H1 (cell line): ENCODE results near the gene MAP9. TPM values are rescaled to one million over a fixed set of nuclear protein-coding genes. Genes with fewer than 3 reads are reported as not detected.

Experiments
- CTCF ChIA-PET: fragments of 300-600 bp; sonication (Branson Sonifier 250); formaldehyde crosslinking; loops from one replicate; lab custom pipeline; 2021; ENCODE audit not compliant: partially characterized antibody; lab: Charles Lee
- POLR2A ChIA-PET: fragments of 300-600 bp; sonication (Branson Sonifier 250); formaldehyde crosslinking; loops from one replicate; lab custom pipeline; 2021; ENCODE audit warnings: inconsistent platforms; ENCODE audit not compliant: partially characterized antibody; lab: Charles Lee
- DNase-seq, 2 experiments: peaks; one replicate each; pipeline versions ENCODE4 v3.0.0 to v3.0.0-alpha.2; 2010 to 2022; ENCODE audit warnings: low spot score in 2 of 2, low read depth in 1 of 2, mixed read lengths in 1 of 2
- FAIRE-seq: peaks from 2 replicates; lab custom pipeline; 2011; peaks lifted over from hg19 to GRCh38; lab: Jason Lieb, UNC
- H2AFZ ChIP-seq: 2 replicates; pipeline ENCODE4 v1.8.1; 2012; ENCODE audit warnings: low read length, inconsistent platforms
- H2AK5ac ChIP-seq: 2 replicates; pipeline ENCODE4 v1.6.1; 2013; ENCODE audit warnings: low read depth, low read length
- H2BK120ac ChIP-seq: replicated peaks from 2 replicates; pipeline ENCODE3; 2013; ENCODE audit warnings: low read depth, low read length, inconsistent platforms
- H2BK12ac ChIP-seq: 2 replicates; pipeline ENCODE4 v1.6.1; 2013; ENCODE audit warnings: low read depth, low read length
- H2BK15ac ChIP-seq: 2 replicates; pipeline ENCODE4 v1.6.1; 2013; ENCODE audit warnings: low read length
- H2BK20ac ChIP-seq: 2 replicates; pipeline ENCODE4 v1.6.1; 2013; ENCODE audit warnings: low read length
- H2BK5ac ChIP-seq: 2 replicates; pipeline ENCODE4 v1.6.1; 2013; ENCODE audit warnings: low read depth, low read length
- H3K14ac ChIP-seq: 2 replicates; pipeline ENCODE4 v1.6.1; 2013; ENCODE audit warnings: inconsistent platforms; ENCODE audit not compliant: insufficient read length
- H3K18ac ChIP-seq: 2 replicates; pipeline ENCODE4 v1.6.1; 2013; ENCODE audit warnings: low read length; ENCODE audit errors: extremely low read depth
- H3K23ac ChIP-seq: 2 replicates; pipeline ENCODE4 v1.6.1; 2013; ENCODE audit warnings: inconsistent platforms; ENCODE audit not compliant: insufficient read length
- H3K23me2 ChIP-seq: 2 replicates; pipeline ENCODE4 v1.6.1; 2013; ENCODE audit warnings: low read depth, low read length
- H3K27ac ChIP-seq: 2 replicates; pipeline ENCODE4 v1.6.1; 2011; ENCODE audit warnings: low read depth, low read length, inconsistent platforms
- H3K27me3 ChIP-seq, 4 experiments: replicated peaks in 1 of 4; 1 replicate in 1 of 4; 2 replicates in 3 of 4; pipeline versions ENCODE4 v1.6.1 to v1.8.1; 2011 to 2013; ENCODE audit warnings: low read length in 3 of 4, mild to moderate bottlenecking in 3 of 4, inconsistent platforms in 2 of 4, mixed read lengths in 2 of 4, moderate library complexity in 1 of 4; ENCODE audit not compliant: control insufficient read depth in 3 of 4, insufficient read depth in 3 of 4; ENCODE audit errors: extremely low read depth in 1 of 4
- H3K36me3 ChIP-seq, 4 experiments: 2 replicates each; pipeline versions ENCODE4 v1.6.1 to v1.8.1; 2011 to 2013; ENCODE audit warnings: mild to moderate bottlenecking in 4 of 4, low read length in 3 of 4, moderate library complexity in 2 of 4, control low read depth in 1 of 4, inconsistent platforms in 1 of 4; ENCODE audit not compliant: insufficient read depth in 4 of 4, control insufficient read depth in 2 of 4
- H3K4ac ChIP-seq: replicated peaks from 2 replicates; pipeline ENCODE3; 2013; ENCODE audit warnings: low read length, low read depth, mixed read lengths, inconsistent platforms; ENCODE audit not compliant: insufficient read length
- H3K4me1 ChIP-seq, 4 experiments: replicated peaks in 1 of 4; 1 replicate in 1 of 4; 2 replicates in 3 of 4; pipeline versions ENCODE4 v1.6.1 to v1.8.1; 2011 to 2013; ENCODE audit warnings: low read length in 3 of 4, inconsistent platforms in 2 of 4, mixed read lengths in 1 of 4; ENCODE audit not compliant: insufficient read depth in 4 of 4, control insufficient read depth in 3 of 4
- H3K4me2 ChIP-seq, 2 experiments: 2 replicates each; pipeline versions ENCODE4 v1.6.1 to v1.8.1; 2011 to 2013; ENCODE audit warnings: low read depth in 2 of 2, low read length in 2 of 2, control low read depth in 1 of 2, inconsistent platforms in 1 of 2, mild to moderate bottlenecking in 1 of 2; ENCODE audit not compliant: insufficient read depth in 1 of 2
- H3K4me3 ChIP-seq, 4 experiments: fragments of 200-600, 300-600 bp in 1 of 4; sonication (generic), shearing (Covaris generic), sonication (Bioruptor Twin) in 1 of 4; 2 replicates each; pipeline versions ENCODE4 v1.5.1 to v1.8.1; 2011 to 2016; ENCODE audit warnings: low read length in 4 of 4, low read depth in 3 of 4, control low read depth in 2 of 4, inconsistent platforms in 2 of 4, mild to moderate bottlenecking in 2 of 4, mixed read lengths in 1 of 4, moderate library complexity in 1 of 4; ENCODE audit not compliant: insufficient read depth in 2 of 4; ENCODE audit errors: extremely low read depth in 1 of 4
- H3K56ac ChIP-seq: replicated peaks from 2 replicates; pipeline ENCODE3; 2013; ENCODE audit warnings: low read depth, mild to moderate bottlenecking, mixed read lengths, low read length, inconsistent platforms; ENCODE audit not compliant: insufficient read length
- H3K79me1 ChIP-seq: 2 replicates; pipeline ENCODE4 v1.6.1; 2013; ENCODE audit warnings: low read depth, low read length, control low read depth
- H3K79me2 ChIP-seq, 2 experiments: 2 replicates each; pipeline versions ENCODE4 v1.6.1 to v1.8.1; 2012 to 2013; ENCODE audit warnings: low read length in 2 of 2, mild to moderate bottlenecking in 2 of 2, inconsistent platforms in 1 of 2; ENCODE audit not compliant: insufficient read depth in 2 of 2, control insufficient read depth in 1 of 2
- H3K9ac ChIP-seq, 4 experiments: replicated peaks in 1 of 4; 1 replicate in 1 of 4; 2 replicates in 3 of 4; pipeline versions ENCODE4 v1.6.1 to v1.8.1; 2011 to 2013; ENCODE audit warnings: low read depth in 3 of 4, low read length in 3 of 4, control low read depth in 2 of 4, mild to moderate bottlenecking in 2 of 4, moderate library complexity in 2 of 4, inconsistent platforms in 1 of 4; ENCODE audit errors: extremely low read depth in 1 of 4
- H3K9me3 ChIP-seq, 2 experiments: 2 replicates each; pipeline versions ENCODE4 v1.6.1 to v1.8.1; 2012 to 2013; ENCODE audit warnings: mild to moderate bottlenecking in 2 of 2, moderate library complexity in 2 of 2, control low read depth in 1 of 2, inconsistent platforms in 1 of 2, low read depth in 1 of 2, low read length in 1 of 2, mixed read lengths in 1 of 2; ENCODE audit not compliant: insufficient read depth in 2 of 2
- H4K20me1 ChIP-seq, 2 experiments: replicated peaks in 1 of 2; 2 replicates each; pipeline versions ENCODE3 to v1.8.1; 2011 to 2013; ENCODE audit warnings: inconsistent platforms in 2 of 2, low read length in 2 of 2, mild to moderate bottlenecking in 1 of 2; ENCODE audit not compliant: insufficient read depth in 2 of 2, control insufficient read depth in 1 of 2
- H4K5ac ChIP-seq: 2 replicates; pipeline ENCODE4 v1.6.1; 2013; ENCODE audit warnings: low read length, low read depth, mixed read lengths, inconsistent platforms; ENCODE audit not compliant: insufficient read length
- H4K8ac ChIP-seq: 2 replicates; pipeline ENCODE4 v1.8.0; 2013; ENCODE audit warnings: mild to moderate bottlenecking, moderate library complexity, low read length, inconsistent platforms; ENCODE audit not compliant: insufficient read depth; ENCODE audit errors: extremely low read depth
- H4K91ac ChIP-seq: replicated peaks from 2 replicates; pipeline ENCODE3; 2013; ENCODE audit warnings: low read length, mixed read lengths, inconsistent platforms; ENCODE audit not compliant: insufficient read length
- BACH1 ChIP-seq: IDR thresholded peaks from 2 replicates; pipeline ENCODE4 v1.6.1; 2012; ENCODE audit warnings: low read length, improper control_type of control experiment
- EGR1 ChIP-seq: IDR thresholded peaks from 2 replicates; pipeline ENCODE4 v1.6.1; 2011; ENCODE audit warnings: low read depth, low read length, borderline replicate concordance
- POLR2AphosphoS5 ChIP-seq: IDR thresholded peaks from 2 replicates; pipeline ENCODE4 v1.6.1; 2011; ENCODE audit warnings: low read depth, low read length
- RXRA ChIP-seq: IDR thresholded peaks from 2 replicates; pipeline ENCODE4 v1.6.1; 2011; ENCODE audit warnings: low read depth, mild to moderate bottlenecking, low read length, moderate library complexity; ENCODE audit not compliant: insufficient read depth
- SAP30 ChIP-seq: fragments of 300-600 bp; sonication (generic); IDR thresholded peaks from 2 replicates; pipeline ENCODE4 v1.7.1; 2012; ENCODE audit warnings: low read length, moderate library complexity, mild to moderate bottlenecking, inconsistent platforms; ENCODE audit not compliant: insufficient read depth, insufficient replicate concordance
- TAF7 ChIP-seq: optimal IDR thresholded peaks from 2 replicates; pipeline ENCODE3; 2011; ENCODE audit warnings: low read depth, mild to moderate bottlenecking, inconsistent platforms, low read length, moderate library complexity, borderline replicate concordance
- TBP ChIP-seq: IDR thresholded peaks from 2 replicates; pipeline ENCODE4 v1.6.1; 2011; ENCODE audit warnings: low read depth, low read length, improper control_type of control experiment
- WGBS, 2 experiments: shearing (Covaris generic) in 1 of 2; methylation state at CpG; one replicate each; pipeline versions ENCODE4 v1.1.6 to v1.1.7; 2013 to 2015; ENCODE audit warnings: low lambda C conversion rate in 2 of 2, mixed read lengths in 2 of 2, inconsistent platforms in 1 of 2, low coverage in 1 of 2, missing lambda C conversion rate in 1 of 2; ENCODE audit not compliant: insufficient replicate concordance in 2 of 2, insufficient coverage in 1 of 2, insufficient read length in 1 of 2; ENCODE audit errors: extremely low coverage in 1 of 2, missing lambda C conversion rate in 1 of 2; 5-methylcytosine and 5-hydroxymethylcytosine counted together
- polyA plus RNA-seq, 7 experiments: library from polyadenylated mRNA; depleted of rRNA in 3 of 7; stranded (reverse) in 5 of 7; unstranded in 2 of 7; fragments of >200 nt in 5 of 7; fragments of 200-250 nt in 2 of 7; gene quantifications; 1 replicate in 5 of 7; 2 replicates in 1 of 7; 4 replicates in 1 of 7; pipeline versions ENCODE4 v1.2.1 to v1.2.3, GENCODE V29; 2011 to 2013; ENCODE audit warnings: missing spikeins in 2 of 7, mixed read lengths in 2 of 7
- total RNA-seq: library from RNA; stranded (reverse); fragmentation: NEBNext Ultra II Directional; extraction: Animal tissue kit (Norgen Biotek cat#: 25700); gene quantifications from 2 replicates; pipeline ENCODE4 v1.2.1, GENCODE V29; 2021

The MAP9 gene
- total and polyA plus RNA-seq, 2 of the 8 experiments (the other 6 are each of a cell fraction or from before 2014, with no cell fraction given): 2.1 to 18.9 TPM

DNA sequence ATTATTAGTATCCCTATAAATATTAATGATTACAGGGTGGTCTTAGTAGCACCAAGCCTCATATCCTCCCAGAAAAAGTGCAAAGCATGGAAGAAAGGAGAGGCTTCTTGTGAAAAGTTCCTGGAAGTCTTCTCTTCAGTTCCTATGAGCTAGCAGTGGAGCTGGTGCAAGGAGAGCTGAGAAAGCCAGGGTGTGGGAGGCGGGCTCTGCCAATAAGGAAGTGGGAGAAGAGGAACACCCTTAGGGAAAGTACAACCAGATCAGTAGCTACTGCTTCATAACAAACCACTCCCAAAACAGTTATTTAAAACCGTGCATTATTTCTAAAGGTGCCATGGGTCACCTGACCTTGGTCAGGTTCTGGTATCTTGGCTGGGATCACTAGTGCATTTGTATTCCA lies 72.4 kb downstream of the MAP9 start:
- no peak for DNase-seq
- Histone ChIP-seq H3K23me2 (no peaks in the 10 kb centered on the region), H3K4ac (no peak overlapping the region), H2AFZ (no peak overlapping the region), H3K9ac (no peak overlapping the region), H2BK15ac (no peak overlapping the region), H2BK120ac (no peak overlapping the region), H4K8ac (no peak overlapping the region), H2BK12ac (no peak overlapping the region), H3K79me2 (no peaks in the 10 kb centered on the region), H3K79me1 (no peaks in the 10 kb centered on the region), H4K20me1 (no peaks in the 10 kb centered on the region), H3K23ac (no peak overlapping the region), H3K4me3 (no peak overlapping the region), H4K5ac (no peak overlapping the region), H3K56ac (no peak overlapping the region), H4K91ac (no peak overlapping the region), H3K4me2 (no peak overlapping the region), H3K18ac (no peak overlapping the region), H2BK20ac (no peak overlapping the region), H2BK5ac (no peak overlapping the region), H2AK5ac (no peak overlapping the region), H3K27ac (no peak overlapping the region), H3K4me1 (no peaks in the 10 kb centered on the region), H3K36me3 (peaks cover 0 to 2% (median 0%) of the 10 kb centered on the region in 4 experiments; a peak in 1 of 8 replicates), H3K27me3 (no peaks in the 10 kb centered on the region), H3K9me3 (no peaks in the 10 kb centered on the region), H3K14ac (no peak overlapping the region)
- ChIA-PET CTCF (interaction anchor here (1.2 kb wide), 1 partner anchor 97 kb away, joined by 3 read pairs; no protein-coding TSS in a partner anchor), POLR2A (no interaction called here)
- WGBS, 2 experiments: 85% methylated on average over 2 of the region's 2 CpGs; no CpG with 5 or more reads in 1 of the 2 experiments
- no peak for TF ChIP-seq RXRA
- TF ChIP-seq BACH1: no peak
- TF ChIP-seq TBP: no peak
- no peak for TF ChIP-seq EGR1
- TF ChIP-seq POLR2AphosphoS5: no peak
- TF ChIP-seq SAP30: no peak
- no peak for TF ChIP-seq TAF7
- FAIRE-seq: no peak
